ENCODE results near the gene CDC42BPA.

- TF ChIP-seq CTCF (IDR thresholded peaks at IDR 0.05; ENCODE audit: borderline replicate concordance, extremely low read depth, low read length, poor library complexity, severe bottlenecking) (no peak), EZH2 (IDR thresholded peaks at IDR 0.05; ENCODE audit: borderline replicate concordance, low read depth, low read length, severe bottlenecking) (no peak)
These were observed 332.3 kb downstream of the CDC42BPA start for GRCh38 chr1:226985839-226986463.
